IMR-90 (cell line): ENCODE data around the gene NADSYN1. TPM values are rescaled to one million over a fixed set of nuclear protein-coding genes. Genes with fewer than 3 reads are reported as not detected.

Experiments used
- ATAC-seq: fragments of 200-7000 bp; cut with Tn5 transposase; 2 replicates; pipeline ENCODE4 v1.9.1; 2020; ENCODE audit warnings: low read depth, mild to moderate bottlenecking, moderate library complexity
- BruUV-seq: library from RNA; stranded (reverse); fragments of 400-500 nt; replicated peaks from 2 replicates; lab custom pipeline; 2021; lab: Mats Ljungman, UMichigan
- CTCF ChIA-PET: fragments of 300-600 bp; formaldehyde crosslinking; extraction: SDS; loops from one replicate; lab custom pipeline; 2021; ENCODE audit warnings: antibody characterized with exemption; lab: Yijun Ruan, JAX
- POLR2A ChIA-PET: fragments of 300-600 bp; sonication (Branson Sonifier 250); formaldehyde crosslinking; loops from one replicate; lab custom pipeline; 2022; ENCODE audit warnings: antibody characterized with exemption; ENCODE audit not compliant: unreplicated experiment; lab: Charles Lee
- DNase-seq: peaks from one replicate; pipeline ENCODE4 v3.0.0; 2013
- H2AFZ ChIP-seq: replicated peaks from 2 replicates; pipeline ENCODE3; 2013; ENCODE audit warnings: low read length, mild to moderate bottlenecking; ENCODE audit not compliant: poor library complexity
- H2AK5ac ChIP-seq: 2 replicates; pipeline ENCODE4 v1.6.1; 2013; ENCODE audit warnings: low read depth, low read length, inconsistent platforms
- H2AK9ac ChIP-seq: replicated peaks from 2 replicates; pipeline ENCODE3; 2013; ENCODE audit warnings: mild to moderate bottlenecking, low read depth, low read length, moderate library complexity; ENCODE audit not compliant: poor library complexity
- H2BK120ac ChIP-seq: 2 replicates; pipeline ENCODE4 v1.6.1; 2013; ENCODE audit warnings: low read depth, low read length, inconsistent platforms
- H2BK15ac ChIP-seq: 3 replicates; pipeline ENCODE4 v1.6.1; 2013; ENCODE audit warnings: low read depth, low read length, inconsistent platforms
- H2BK20ac ChIP-seq: 2 replicates; pipeline ENCODE4 v1.6.1; 2013; ENCODE audit warnings: low read depth, mild to moderate bottlenecking, inconsistent platforms, low read length, moderate library complexity
- H2BK5ac ChIP-seq: 2 replicates; pipeline ENCODE4 v1.6.1; 2013; ENCODE audit warnings: mild to moderate bottlenecking, low read depth, low read length, inconsistent platforms; ENCODE audit not compliant: poor library complexity, severe bottlenecking
- H3K14ac ChIP-seq: replicated peaks from 2 replicates; pipeline ENCODE4 v1.6.1; 2013; ENCODE audit warnings: low read depth, low read length, inconsistent platforms
- H3K18ac ChIP-seq: 2 replicates; pipeline ENCODE4 v1.6.1; 2013; ENCODE audit warnings: low read depth, low read length, control low read depth
- H3K23ac ChIP-seq: 2 replicates; pipeline ENCODE4 v1.6.1; 2013; ENCODE audit warnings: low read depth, low read length, inconsistent platforms
- H3K27ac ChIP-seq: 2 replicates; pipeline ENCODE4 v1.5.1; 2013; ENCODE audit warnings: mild to moderate bottlenecking, control low read depth, low read length; ENCODE audit not compliant: insufficient read depth
- H3K27me3 ChIP-seq: 2 replicates; pipeline ENCODE4 v1.6.1; 2013; ENCODE audit warnings: low read length; ENCODE audit not compliant: control insufficient read depth, insufficient read depth
- H3K36me3 ChIP-seq: 2 replicates; pipeline ENCODE4 v1.6.1; 2013; ENCODE audit warnings: low read length, mixed read lengths; ENCODE audit not compliant: control insufficient read depth, insufficient read depth
- H3K4ac ChIP-seq: 2 replicates; pipeline ENCODE4 v1.6.1; 2013; ENCODE audit warnings: low read depth, low read length, inconsistent platforms
- H3K4me1 ChIP-seq: 2 replicates; pipeline ENCODE4 v1.6.1; 2013; ENCODE audit warnings: low read length, mixed read lengths; ENCODE audit not compliant: control insufficient read depth, insufficient read depth
- H3K4me2 ChIP-seq: 2 replicates; pipeline ENCODE4 v1.6.1; 2013; ENCODE audit warnings: low read depth, mild to moderate bottlenecking, control low read depth, low read length, moderate library complexity
- H3K4me3 ChIP-seq: 2 replicates; pipeline ENCODE4 v1.5.1; 2013; ENCODE audit warnings: low read depth, mild to moderate bottlenecking, control low read depth, low read length, moderate library complexity; ENCODE audit not compliant: insufficient read depth
- H3K56ac ChIP-seq: 2 replicates; pipeline ENCODE4 v1.6.1; 2013; ENCODE audit warnings: low read length, inconsistent platforms; ENCODE audit not compliant: insufficient read depth; ENCODE audit errors: extremely low read depth
- H3K79me1 ChIP-seq, 2 experiments: 2 replicates each; pipeline ENCODE4 v1.6.1; 2013; ENCODE audit warnings: low read length in 2 of 2, inconsistent platforms in 1 of 2, low read depth in 1 of 2
- H3K9ac ChIP-seq: 2 replicates; pipeline ENCODE4 v1.6.1; 2013; ENCODE audit warnings: low read depth, low read length, control low read depth
- H3K9me1 ChIP-seq: 2 replicates; pipeline ENCODE4 v1.6.1; 2013; ENCODE audit warnings: low read length, inconsistent platforms; ENCODE audit not compliant: insufficient read depth
- H3K9me3 ChIP-seq: 2 replicates; pipeline ENCODE4 v1.6.1; 2013; ENCODE audit warnings: low read length; ENCODE audit not compliant: control insufficient read depth, insufficient read depth
- H4K20me1 ChIP-seq: 2 replicates; pipeline ENCODE4 v1.6.1; 2013; ENCODE audit warnings: low read length, inconsistent platforms; ENCODE audit not compliant: insufficient read depth
- H4K5ac ChIP-seq: 2 replicates; pipeline ENCODE4 v1.6.1; 2013; ENCODE audit warnings: mild to moderate bottlenecking, low read depth, low read length, control low read depth
- H4K8ac ChIP-seq, 2 experiments: 2 replicates each; pipeline ENCODE4 v1.6.1; 2013; ENCODE audit warnings: low read depth in 2 of 2, low read length in 2 of 2, control low read depth in 1 of 2, inconsistent platforms in 1 of 2
- H4K91ac ChIP-seq: 2 replicates; pipeline ENCODE4 v1.6.1; 2013; ENCODE audit warnings: low read depth, low read length, inconsistent platforms; ENCODE audit not compliant: insufficient read depth
- BHLHE40 ChIP-seq: fragments of 150-350 bp; IDR thresholded peaks from 2 replicates; pipeline ENCODE4 v1.6.1; 2016; ENCODE audit warnings: mild to moderate bottlenecking, low read depth, low read length
- CHD1 ChIP-seq: IDR thresholded peaks from 2 replicates; pipeline ENCODE4 v1.6.1; 2012; ENCODE audit warnings: low read depth, low read length, improper control_type of control experiment
- CTCF ChIP-seq: conservative IDR thresholded peaks from 2 replicates; pipeline ENCODE4 v1.5.1; 2012; ENCODE audit warnings: mild to moderate bottlenecking, low read depth, low read length, improper control_type of control experiment
- ELK1 ChIP-seq: fragments of 150-350 bp; IDR thresholded peaks from 2 replicates; pipeline ENCODE4 v1.6.1; 2016; ENCODE audit warnings: low read depth, mild to moderate bottlenecking, low read length, moderate library complexity, borderline replicate concordance
- MAZ ChIP-seq: IDR thresholded peaks from 2 replicates; pipeline ENCODE4 v1.6.1; 2012; ENCODE audit warnings: low read depth, mild to moderate bottlenecking, low read length, improper control_type of control experiment, moderate library complexity, borderline replicate concordance
- POLR2A ChIP-seq: IDR thresholded peaks from 2 replicates; pipeline ENCODE4 v1.6.1; 2012; ENCODE audit warnings: mild to moderate bottlenecking, low read depth, low read length
- SMC3 ChIP-seq: fragments of 150-350 bp; IDR thresholded peaks from 2 replicates; pipeline ENCODE4 v1.6.1; 2016; ENCODE audit warnings: low read depth, mild to moderate bottlenecking, antibody characterized with exemption, low read length, moderate library complexity
- WGBS, 2 experiments: methylation state at CpG; one replicate each; pipeline versions ENCODE4 v1.1.5 to v1.1.7; 2013; ENCODE audit warnings: missing lambda C conversion rate in 2 of 2; ENCODE audit not compliant: insufficient read length in 1 of 2; ENCODE audit errors: extremely low coverage in 2 of 2; 5-methylcytosine and 5-hydroxymethylcytosine counted together
- dilution Hi-C: fragments of 300-500 bp; cut with HindIII; formaldehyde crosslinking; loops from one replicate; pipeline ENCODE4 v1.14.3; 2018; ENCODE audit warnings: low sequenced_read_pairs; ENCODE audit not compliant: unreplicated experiment
- in situ Hi-C: fragments of 300-500 bp; cut with MboI; formaldehyde crosslinking; loops from 3 replicates; pipeline ENCODE4 v1.14.3; 2019; ENCODE audit warnings: low sequenced_read_pairs, inconsistent platforms, mixed read lengths
- intact Hi-C: fragments of 100-400 bp; cut with micrococcal nuclease; formaldehyde crosslinking; loops from 2 replicates; pipeline ENCODE4 v1.10.0; 2022
- polyA plus RNA-seq, 3 experiments: library from polyadenylated mRNA; depleted of rRNA; stranded (reverse); fragments of >200 nt; gene quantifications; 2 replicates each; pipeline ENCODE4 v1.2.3, GENCODE V29; 2012; ENCODE audit warnings: low replicate concordance in 1 of 3
- total RNA-seq: library from RNA; depleted of rRNA; stranded (reverse); fragments of >200 nt; gene quantifications from 2 replicates; pipeline ENCODE4 v1.2.3, GENCODE V29; 2012

NADSYN1 gene
- total and polyA plus RNA-seq, 2 of the 4 experiments (the other 2 are of a cell fraction) = 69.5 to 70.4 TPM

GRCh38 chr11:71462726-71463125, 9.7 kb downstream of the NADSYN1 start:
- no peaks in the 10 kb centered on the region for H3K9me3 ChIP-seq
- 90% methylated on average over 2 of the region's 11 CpGs; no CpG with 5 or more reads in 1 of the 2 experiments for WGBS, 2 experiments
- H3K4me1 ChIP-seq = no peaks in the 10 kb centered on the region
- H3K18ac ChIP-seq = no peak overlapping the region
- H3K14ac ChIP-seq = no peak overlapping the region
- H3K9me1 ChIP-seq = no peaks in the 10 kb centered on the region
- H2AK9ac ChIP-seq = no peak overlapping the region
- CTCF ChIA-PET = no interaction called here
- no peak for DNase-seq
- POLR2A ChIA-PET = no interaction called here
- ATAC-seq = no peak
- H3K27me3 ChIP-seq = no peaks in the 10 kb centered on the region
- H4K5ac ChIP-seq = no peak overlapping the region
- intact Hi-C loops (no loop called here), dilution Hi-C loops (no loop called here), in situ Hi-C loops (no loop called here)
- no peaks in the 10 kb centered on the region for H4K20me1 ChIP-seq
- H4K8ac ChIP-seq = no peak overlapping the region
- no peak overlapping the region for H3K9ac ChIP-seq
- H2BK15ac ChIP-seq = no peak overlapping the region
- no peak overlapping the region for H2AFZ ChIP-seq
- H4K91ac ChIP-seq = no peak overlapping the region
- H2AK5ac ChIP-seq = no peak overlapping the region
- H3K4me3 ChIP-seq = no peak overlapping the region
- peaks cover 4 to 5% of the 10 kb centered on the region in 2 experiments; a peak in 2 of 4 replicates for H3K79me1 ChIP-seq
- BruUV-seq = no TSS peak
- peaks cover 54% of the 10 kb centered on the region for H3K36me3 ChIP-seq
- H3K23ac ChIP-seq = no peak overlapping the region
- H3K56ac ChIP-seq = no peak overlapping the region
- no peak overlapping the region for H2BK120ac ChIP-seq
- H2BK20ac ChIP-seq = no peak overlapping the region
- no peak overlapping the region for H3K27ac ChIP-seq
- H2BK5ac ChIP-seq = no peak overlapping the region
- no peak overlapping the region for H3K4ac ChIP-seq
- H3K4me2 ChIP-seq = no peak overlapping the region
- TF ChIP-seq CTCF (no peak), BHLHE40 (no peak), POLR2A (no peak), SMC3 (no peak), CHD1 (no peak), MAZ (no peak), ELK1 (no peak)
